ENCODE data around the gene PODN.

The PODN gene

DNA sequence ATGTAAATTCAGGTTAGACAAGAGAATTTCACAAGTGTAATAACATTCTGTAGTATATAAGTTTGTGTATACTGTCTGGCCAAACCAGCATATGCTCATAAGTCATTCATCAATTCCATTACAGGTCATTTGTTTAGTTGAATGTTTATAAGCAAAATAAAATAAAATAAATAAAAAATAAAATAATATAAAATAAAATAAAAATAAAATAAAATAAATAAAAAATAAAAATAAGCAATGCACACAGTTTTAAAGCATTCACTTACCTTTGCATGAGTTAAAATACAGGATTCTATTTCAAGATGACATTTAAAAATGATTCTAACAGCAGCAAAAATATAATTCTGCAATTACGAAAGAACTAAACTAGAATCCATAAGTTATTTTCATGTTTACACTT lies 9.9 kb downstream of the PODN start:
- Histone ChIP-seq H3K4me3 (ENCODE audit: low read depth, low read length) (no peak overlapping the region), H3K27me3 (replicated peaks) (no peaks in the 10 kb centered on the region), H3K27ac (no peak overlapping the region), H3K36me3 (replicated peaks) (no peaks in the 10 kb centered on the region)
- TF ChIP-seq, protein P1, sequence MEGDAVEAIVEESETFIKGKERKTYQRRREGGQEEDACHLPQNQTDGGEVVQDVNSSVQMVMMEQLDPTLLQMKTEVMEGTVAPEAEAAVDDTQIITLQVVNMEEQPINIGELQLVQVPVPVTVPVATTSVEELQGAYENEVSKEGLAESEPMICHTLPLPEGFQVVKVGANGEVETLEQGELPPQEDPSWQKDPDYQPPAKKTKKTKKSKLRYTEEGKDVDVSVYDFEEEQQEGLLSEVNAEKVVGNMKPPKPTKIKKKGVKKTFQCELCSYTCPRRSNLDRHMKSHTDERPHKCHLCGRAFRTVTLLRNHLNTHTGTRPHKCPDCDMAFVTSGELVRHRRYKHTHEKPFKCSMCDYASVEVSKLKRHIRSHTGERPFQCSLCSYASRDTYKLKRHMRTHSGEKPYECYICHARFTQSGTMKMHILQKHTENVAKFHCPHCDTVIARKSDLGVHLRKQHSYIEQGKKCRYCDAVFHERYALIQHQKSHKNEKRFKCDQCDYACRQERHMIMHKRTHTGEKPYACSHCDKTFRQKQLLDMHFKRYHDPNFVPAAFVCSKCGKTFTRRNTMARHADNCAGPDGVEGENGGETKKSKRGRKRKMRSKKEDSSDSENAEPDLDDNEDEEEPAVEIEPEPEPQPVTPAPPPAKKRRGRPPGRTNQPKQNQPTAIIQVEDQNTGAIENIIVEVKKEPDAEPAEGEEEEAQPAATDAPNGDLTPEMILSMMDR (IDR thresholded peaks at IDR 0.05; ENCODE audit: low read depth, low read length, missing control alignments): no peak
- in situ Hi-C loops (cut with HindIII; ENCODE audit: low pct_ligation_motif_present, low sequenced_read_pairs): no loop called here
- DNase-seq: no peak

DNA sequence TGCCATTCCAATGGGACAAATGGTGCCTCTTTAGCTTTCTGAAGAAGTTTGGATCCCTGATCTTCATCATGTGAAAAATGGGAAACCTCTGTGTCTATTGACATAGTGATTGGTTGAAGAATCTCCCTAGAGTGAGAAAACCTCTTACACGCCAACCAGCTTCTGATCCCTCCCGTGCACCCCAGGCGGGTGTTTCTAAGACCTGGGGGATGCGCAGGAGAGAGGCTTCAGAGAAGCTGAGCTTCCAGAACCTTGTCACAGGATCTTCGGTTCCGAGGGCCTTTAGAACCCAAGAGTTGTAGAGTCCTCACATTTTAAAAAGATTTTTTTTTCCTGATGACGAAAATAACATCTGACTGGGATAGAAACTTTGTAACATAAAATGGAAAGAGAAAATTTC lies 11.3 kb downstream of the PODN start:
- Histone ChIP-seq H3K36me3 (replicated peaks) (no peaks in the 10 kb centered on the region), H3K27me3 (replicated peaks) (no peaks in the 10 kb centered on the region), H3K4me3 (ENCODE audit: low read depth, low read length) (no peak overlapping the region), H3K27ac (no peak overlapping the region)
- no peak for DNase-seq
- in situ Hi-C loops (cut with HindIII; ENCODE audit: low pct_ligation_motif_present, low sequenced_read_pairs): no loop called here
- TF ChIP-seq, protein P1 (IDR thresholded peaks at IDR 0.05; ENCODE audit: low read depth, low read length, missing control alignments): no peak

DNA sequence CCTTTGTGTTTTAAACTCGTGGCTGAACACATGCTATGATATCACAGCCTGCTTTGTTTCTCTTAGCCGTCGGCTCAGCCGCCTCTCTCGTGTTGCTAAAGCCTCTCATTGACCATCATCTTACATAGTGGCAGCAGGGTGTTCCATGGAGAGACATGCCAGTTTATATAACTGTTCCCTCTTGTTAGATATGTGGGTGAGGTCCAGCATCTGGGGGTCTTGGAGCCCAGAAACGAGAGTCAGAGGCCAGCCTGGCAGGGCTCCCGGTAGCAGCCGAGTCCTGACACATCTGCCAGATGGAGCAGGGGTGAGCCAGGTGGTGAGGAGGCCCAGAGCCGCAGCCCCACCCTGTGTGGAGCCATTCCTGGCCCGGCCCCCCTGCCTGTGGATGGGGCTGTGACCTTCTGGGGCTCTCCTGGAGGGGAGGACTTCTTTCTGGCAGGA lies 11.9 kb downstream of the PODN start:
- H3K36me3 ChIP-seq (replicated peaks): no peaks in the 10 kb centered on the region
- no peak overlapping the region for H3K27ac ChIP-seq
- in situ Hi-C loops (cut with HindIII; ENCODE audit: low pct_ligation_motif_present, low sequenced_read_pairs): no loop called here
- DNase-seq: no peak
- TF ChIP-seq, protein P1 (IDR thresholded peaks at IDR 0.05; ENCODE audit: low read depth, low read length, missing control alignments): no peak
- no peak overlapping the region for H3K4me3 ChIP-seq (ENCODE audit: low read depth, low read length)
- no peaks in the 10 kb centered on the region for H3K27me3 ChIP-seq (replicated peaks)

DNA sequence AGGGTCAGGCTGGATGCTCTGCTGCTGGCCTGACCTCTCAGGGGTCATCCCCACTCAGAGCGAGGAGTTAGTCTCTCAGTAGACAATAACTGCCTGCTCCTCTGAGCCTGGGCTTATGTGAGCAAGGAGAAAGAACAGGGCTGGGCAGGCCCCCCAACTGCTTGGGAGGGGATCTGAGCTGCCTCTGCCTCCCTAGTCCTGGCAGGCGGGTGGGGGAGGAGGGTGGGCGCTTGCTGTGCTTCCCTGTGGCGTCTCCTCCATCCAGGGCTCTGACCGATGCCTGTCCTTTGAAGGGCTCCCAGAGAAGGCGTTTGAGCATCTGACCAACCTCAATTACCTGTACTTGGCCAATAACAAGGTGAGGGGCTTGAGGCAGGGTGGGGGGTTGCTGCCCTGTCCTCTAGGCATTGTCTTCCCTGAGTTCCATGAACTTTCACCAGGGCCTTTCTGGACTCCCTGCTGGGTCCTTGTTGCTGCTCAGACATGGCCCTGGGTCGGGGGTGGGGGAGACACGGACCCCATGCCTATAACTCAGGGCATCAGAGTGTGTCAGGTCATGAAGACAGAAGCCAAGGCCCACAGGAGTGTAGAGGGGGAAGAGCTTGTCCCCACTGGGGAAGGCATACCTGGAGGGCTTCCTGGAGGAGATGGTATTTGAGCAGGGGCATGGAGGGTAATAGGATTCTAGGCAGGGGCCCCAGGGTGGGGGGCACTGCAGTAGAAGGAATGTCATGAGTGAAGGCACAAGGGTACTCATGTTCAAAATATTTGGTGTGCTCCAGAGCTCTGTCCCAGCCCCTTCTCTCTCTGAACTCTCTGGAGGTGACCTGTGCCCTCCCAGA lies 12.5 kb downstream of the PODN start:
- Histone ChIP-seq H3K27ac (no peak overlapping the region), H3K36me3 (replicated peaks) (no peaks in the 10 kb centered on the region), H3K27me3 (replicated peaks) (no peaks in the 10 kb centered on the region), H3K4me3 (ENCODE audit: low read depth, low read length) (no peak overlapping the region)
- in situ Hi-C loops (cut with HindIII; ENCODE audit: low pct_ligation_motif_present, low sequenced_read_pairs): no loop called here
- TF ChIP-seq, protein P1 (IDR thresholded peaks at IDR 0.05; ENCODE audit: low read depth, low read length, missing control alignments): no peak
- no peak for DNase-seq

DNA sequence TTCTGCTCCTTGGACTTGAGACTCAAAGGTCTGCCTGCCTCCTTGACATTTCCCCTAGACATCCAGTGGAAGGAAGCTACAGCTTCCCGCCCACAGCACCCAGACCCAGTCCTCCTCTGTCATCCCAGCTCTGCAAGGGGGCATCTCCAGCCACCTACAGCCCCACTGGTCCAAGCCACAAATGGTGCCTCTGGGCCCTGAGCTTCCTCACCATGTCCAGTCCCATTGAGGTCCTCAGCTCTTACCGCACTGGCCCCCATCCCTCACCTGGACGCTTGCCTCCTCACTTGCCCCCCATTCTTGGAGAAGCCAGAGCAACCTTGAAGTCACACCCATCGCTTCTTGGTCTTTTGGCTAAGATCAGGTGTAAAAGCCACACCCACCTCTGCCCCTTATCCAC lies 13.2 kb downstream of the PODN start:
- H3K4me3 ChIP-seq (ENCODE audit: low read depth, low read length): no peak overlapping the region
- H3K36me3 ChIP-seq (replicated peaks): no peaks in the 10 kb centered on the region
- DNase-seq: no peak
- no peak overlapping the region for H3K27ac ChIP-seq
- TF ChIP-seq, protein P1 (IDR thresholded peaks at IDR 0.05; ENCODE audit: low read depth, low read length, missing control alignments): no peak
- in situ Hi-C loops (cut with HindIII; ENCODE audit: low pct_ligation_motif_present, low sequenced_read_pairs): no loop called here
- no peaks in the 10 kb centered on the region for H3K27me3 ChIP-seq (replicated peaks)

DNA sequence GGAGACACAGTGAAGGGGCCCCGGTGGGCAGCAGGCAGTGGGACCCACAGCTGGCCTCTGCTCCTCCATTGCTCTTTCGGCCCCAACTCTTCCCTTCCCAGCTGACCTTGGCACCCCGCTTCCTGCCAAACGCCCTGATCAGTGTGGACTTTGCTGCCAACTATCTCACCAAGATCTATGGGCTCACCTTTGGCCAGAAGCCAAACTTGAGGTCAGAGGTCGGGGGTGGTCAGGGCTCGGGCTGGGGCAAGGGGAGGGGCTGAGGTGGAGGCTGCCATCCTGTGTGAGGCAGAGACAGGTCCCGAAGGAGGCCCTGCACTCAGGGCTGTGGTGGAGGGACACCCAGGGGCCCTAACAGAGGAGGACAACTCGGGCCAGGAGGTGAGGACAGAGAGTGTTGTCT lies 13.7 kb downstream of the PODN start:
- no peak for DNase-seq
- H3K36me3 ChIP-seq (replicated peaks): no peaks in the 10 kb centered on the region
- in situ Hi-C loops (cut with HindIII; ENCODE audit: low pct_ligation_motif_present, low sequenced_read_pairs): no loop called here

More for the DNA sequence above, 13.7 kb downstream of the PODN start:
- Histone ChIP-seq H3K27ac (no peak overlapping the region), H3K4me3 (ENCODE audit: low read depth, low read length) (no peak overlapping the region), H3K27me3 (replicated peaks) (no peaks in the 10 kb centered on the region)
- TF ChIP-seq, protein P1 (IDR thresholded peaks at IDR 0.05; ENCODE audit: low read depth, low read length, missing control alignments): no peak
